ENCODE measurements around the gene SLC29A2. TPM values are rescaled to one million over a fixed set of nuclear protein-coding genes. Genes with fewer than 3 reads are reported as not detected.

The SLC29A2 gene
- total RNA-seq, 1 experiment from 2014 or later, result 3.0 TPM

- peak; percentile 91 for DNase-seq (ENCODE audit: low spot score)
- in situ Hi-C loops (cut with HindIII; ENCODE audit: low sequenced_read_pairs), result no loop called here
Observed at GRCh38 chr11:66312549-66313320, 58.8 kb downstream of the SLC29A2 start.

Other genes with a start within 250 kb of the SLC29A2 start
- 17.2 and 18.3 TPM in 2 replicates for gene KLC2, start 114.1 kb downstream of the SLC29A2 start, total RNA-seq (2014; rRNA removed; shearing (Covaris generic))
- 67.8 and 81.8 TPM in 2 replicates for gene RAB1B, start 103.1 kb downstream of the SLC29A2 start, total RNA-seq (2014; rRNA removed; shearing (Covaris generic))
- gene CNIH2, start 93.6 kb downstream of the SLC29A2 start, total RNA-seq (2014; rRNA removed; shearing (Covaris generic)), result 4.4 and 12.4 TPM in 2 replicates
- 106 and 113 TPM in 2 replicates for gene YIF1A, start 82.6 kb downstream of the SLC29A2 start, total RNA-seq (2014; rRNA removed; shearing (Covaris generic))
- 2.8 TPM in 1 of 2 replicates, not detected in the other for gene TMEM151A, start 79.9 kb downstream of the SLC29A2 start, total RNA-seq (2014; rRNA removed; shearing (Covaris generic))
- 0.58 TPM in 1 of 2 replicates, not detected in the other for gene CD248, start 54.7 kb downstream of the SLC29A2 start, total RNA-seq (2014; rRNA removed; shearing (Covaris generic))
- 34.3 and 46.6 TPM in 2 replicates for gene RIN1, start 35.3 kb downstream of the SLC29A2 start, total RNA-seq (2014; rRNA removed; shearing (Covaris generic))
- gene BRMS1, start 26.7 kb downstream of the SLC29A2 start, total RNA-seq (2014; rRNA removed; shearing (Covaris generic)), result 92.6 and 111 TPM in 2 replicates
- 22.2 and 23.7 TPM in 2 replicates for gene B4GAT1, start 24.1 kb downstream of the SLC29A2 start, total RNA-seq (2014; rRNA removed; shearing (Covaris generic))
- not detected in 2 replicates for gene NPAS4, start 49.3 kb upstream of the SLC29A2 start, total RNA-seq (2014; rRNA removed; shearing (Covaris generic))
- gene MRPL11, start 67.1 kb upstream of the SLC29A2 start, total RNA-seq (2014; rRNA removed; shearing (Covaris generic)), result 129 and 148 TPM in 2 replicates
- 10.2 and 13.7 TPM in 2 replicates for gene PELI3, start 95.1 kb upstream of the SLC29A2 start, total RNA-seq (2014; rRNA removed; shearing (Covaris generic))
- gene DPP3, start 108.7 kb upstream of the SLC29A2 start, total RNA-seq (2014; rRNA removed; shearing (Covaris generic)), result 140 and 160 TPM in 2 replicates
- 42.5 and 55.8 TPM in 2 replicates for gene BBS1, start 138.9 kb upstream of the SLC29A2 start, total RNA-seq (2014; rRNA removed; shearing (Covaris generic))
- gene ZDHHC24, start 174.3 kb upstream of the SLC29A2 start, total RNA-seq (2014; rRNA removed; shearing (Covaris generic)), result 35.3 and 36.0 TPM in 2 replicates
- gene ACTN3, start 175.1 kb upstream of the SLC29A2 start, total RNA-seq (2014; rRNA removed; shearing (Covaris generic)), result 32.1 and 42.0 TPM in 2 replicates
- 518 and 594 TPM in 2 replicates for gene CTSF, start 196.8 kb upstream of the SLC29A2 start, total RNA-seq (2014; rRNA removed; shearing (Covaris generic))
- gene CCDC87, start 221.3 kb upstream of the SLC29A2 start, total RNA-seq (2014; rRNA removed; shearing (Covaris generic)), result 0.07 and 0.37 TPM in 2 replicates
- 181 and 230 TPM in 2 replicates for gene CCS, start 221.4 kb upstream of the SLC29A2 start, total RNA-seq (2014; rRNA removed; shearing (Covaris generic))
- gene RBM14, start 244.9 kb upstream of the SLC29A2 start, total RNA-seq (2014; rRNA removed; shearing (Covaris generic)), result 47.7 and 68.8 TPM in 2 replicates